ENCODE results near the gene VPS72.

Gene VPS72

GRCh38 chr1:151137789-151138188, 52.2 kb downstream of the VPS72 start:
- H3K4me3 ChIP-seq (ENCODE audit: low read depth, low read length) = no peak overlapping the region
- TF ChIP-seq POLR2A (IDR thresholded peaks at IDR 0.05; ENCODE audit: extremely low read depth, insufficient read length) = no peak
- TF ChIP-seq MYC (IDR thresholded peaks at IDR 0.05; ENCODE audit: low read depth, low read length) = no peak
- TF ChIP-seq, protein P1, sequence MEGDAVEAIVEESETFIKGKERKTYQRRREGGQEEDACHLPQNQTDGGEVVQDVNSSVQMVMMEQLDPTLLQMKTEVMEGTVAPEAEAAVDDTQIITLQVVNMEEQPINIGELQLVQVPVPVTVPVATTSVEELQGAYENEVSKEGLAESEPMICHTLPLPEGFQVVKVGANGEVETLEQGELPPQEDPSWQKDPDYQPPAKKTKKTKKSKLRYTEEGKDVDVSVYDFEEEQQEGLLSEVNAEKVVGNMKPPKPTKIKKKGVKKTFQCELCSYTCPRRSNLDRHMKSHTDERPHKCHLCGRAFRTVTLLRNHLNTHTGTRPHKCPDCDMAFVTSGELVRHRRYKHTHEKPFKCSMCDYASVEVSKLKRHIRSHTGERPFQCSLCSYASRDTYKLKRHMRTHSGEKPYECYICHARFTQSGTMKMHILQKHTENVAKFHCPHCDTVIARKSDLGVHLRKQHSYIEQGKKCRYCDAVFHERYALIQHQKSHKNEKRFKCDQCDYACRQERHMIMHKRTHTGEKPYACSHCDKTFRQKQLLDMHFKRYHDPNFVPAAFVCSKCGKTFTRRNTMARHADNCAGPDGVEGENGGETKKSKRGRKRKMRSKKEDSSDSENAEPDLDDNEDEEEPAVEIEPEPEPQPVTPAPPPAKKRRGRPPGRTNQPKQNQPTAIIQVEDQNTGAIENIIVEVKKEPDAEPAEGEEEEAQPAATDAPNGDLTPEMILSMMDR (IDR thresholded peaks at IDR 0.05; ENCODE audit: low read depth, low read length) = no peak
- TF ChIP-seq MAX (IDR thresholded peaks at IDR 0.05; ENCODE audit: low read depth, low read length) = no peak
- no peak for DNase-seq (ENCODE audit: low read depth)

DNA sequence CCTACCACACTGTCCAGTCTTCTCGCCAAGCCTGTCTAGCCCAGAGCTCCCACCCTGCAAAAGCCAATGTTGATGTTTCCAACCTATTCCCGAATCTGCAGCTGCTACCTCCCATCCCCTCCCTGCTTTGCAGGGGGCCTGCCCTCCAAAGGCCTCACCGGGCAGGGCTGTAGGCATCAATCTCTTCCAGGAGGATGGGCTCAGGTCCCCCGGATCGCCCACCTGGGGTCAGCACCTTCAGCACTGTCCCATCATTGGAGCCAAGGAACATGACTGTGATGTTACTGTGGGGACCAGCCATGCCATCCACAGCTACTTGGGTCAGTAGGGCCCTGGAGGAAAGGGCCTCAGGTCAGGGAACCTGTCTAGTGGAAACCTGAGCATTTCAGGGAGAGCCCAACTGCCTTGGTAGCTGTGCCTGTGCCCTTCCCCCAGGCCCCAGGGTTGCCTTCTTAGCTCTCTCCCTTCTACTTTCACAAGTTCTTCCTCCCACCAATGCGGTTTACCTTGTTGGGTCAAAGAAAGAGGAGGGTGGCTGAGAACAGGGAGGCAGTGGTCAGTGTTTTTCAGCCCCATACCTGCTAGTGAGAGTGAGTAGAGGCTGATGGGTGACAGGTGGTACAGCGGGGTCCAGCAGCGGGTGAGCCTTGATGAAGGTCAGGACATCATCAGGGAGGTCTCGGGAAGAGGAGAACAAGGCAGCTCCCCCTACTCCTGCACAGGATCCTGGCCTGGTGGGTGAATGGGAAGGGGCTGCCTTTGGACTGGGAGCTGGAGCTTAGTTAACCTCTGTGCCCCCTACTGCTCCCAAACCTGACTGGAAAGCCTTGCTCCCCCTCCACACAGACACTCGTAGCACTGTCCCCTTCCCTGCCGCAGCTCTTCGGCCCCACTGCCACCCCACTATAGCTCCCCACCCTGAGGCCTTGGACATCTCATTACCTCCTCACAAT, 54.3 kb downstream of the VPS72 start:
- no peak for TF ChIP-seq MYC (IDR thresholded peaks at IDR 0.05; ENCODE audit: low read depth, low read length)
- TF ChIP-seq MAX (IDR thresholded peaks at IDR 0.05; ENCODE audit: low read depth, low read length) = no peak
- TF ChIP-seq POLR2A (IDR thresholded peaks at IDR 0.05; ENCODE audit: extremely low read depth, insufficient read length) = no peak
- TF ChIP-seq, protein P1 (IDR thresholded peaks at IDR 0.05; ENCODE audit: low read depth, low read length) = no peak
- H3K4me3 ChIP-seq (ENCODE audit: low read depth, low read length) = no peak overlapping the region
- DNase-seq (ENCODE audit: low read depth) = no peak

GRCh38 chr1:151134991-151135390, 55.0 kb downstream of the VPS72 start:
- H3K4me3 ChIP-seq (ENCODE audit: low read depth, low read length) = no peak overlapping the region
- TF ChIP-seq, protein P1 (IDR thresholded peaks at IDR 0.05; ENCODE audit: low read depth, low read length) = no peak
- TF ChIP-seq POLR2A (IDR thresholded peaks at IDR 0.05; ENCODE audit: extremely low read depth, insufficient read length) (no peak), MYC (IDR thresholded peaks at IDR 0.05; ENCODE audit: low read depth, low read length) (no peak)
- DNase-seq (ENCODE audit: low read depth) = no peak

DNA sequence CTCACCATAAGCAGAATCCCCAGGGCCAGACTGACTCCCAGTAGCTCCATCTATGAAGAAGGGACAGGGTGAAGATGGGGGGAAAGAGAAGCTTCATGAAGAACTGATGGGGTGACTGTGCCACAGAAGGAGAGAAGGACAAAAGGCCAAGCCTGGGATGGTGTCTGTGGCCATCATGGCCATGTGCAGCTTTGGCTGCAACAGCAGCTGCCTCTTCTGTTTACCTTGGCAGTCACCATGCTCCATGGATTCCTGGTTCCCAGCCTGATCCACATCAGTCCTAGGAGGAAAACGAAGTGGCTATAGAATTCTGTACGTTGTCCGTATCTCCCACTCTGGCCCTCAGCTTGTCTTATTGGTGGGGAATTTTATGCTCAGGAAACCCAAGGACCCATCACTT, 55.6 kb downstream of the VPS72 start:
- no peak overlapping the region for H3K4me3 ChIP-seq (ENCODE audit: low read depth, low read length)
- TF ChIP-seq POLR2A (IDR thresholded peaks at IDR 0.05; ENCODE audit: extremely low read depth, insufficient read length) (no peak), MYC (IDR thresholded peaks at IDR 0.05; ENCODE audit: low read depth, low read length) (no peak), MAX (IDR thresholded peaks at IDR 0.05; ENCODE audit: low read depth, low read length) (no peak)
- TF ChIP-seq, protein P1 (IDR thresholded peaks at IDR 0.05; ENCODE audit: low read depth, low read length) = no peak
- no peak for DNase-seq (ENCODE audit: low read depth)

GRCh38 chr1:151133018-151133806, 56.8 kb downstream of the VPS72 start:
- TF ChIP-seq, protein P1 (IDR thresholded peaks at IDR 0.05; ENCODE audit: low read depth, low read length) = no peak
- no peak for TF ChIP-seq MYC (IDR thresholded peaks at IDR 0.05; ENCODE audit: low read depth, low read length)
- no peak for TF ChIP-seq MAX (IDR thresholded peaks at IDR 0.05; ENCODE audit: low read depth, low read length)
- no peak for TF ChIP-seq POLR2A (IDR thresholded peaks at IDR 0.05; ENCODE audit: extremely low read depth, insufficient read length)
- H3K4me3 ChIP-seq (ENCODE audit: low read depth, low read length) = no peak overlapping the region
- no peak for DNase-seq (ENCODE audit: low read depth)

Data from NB4 (cell line).